Measurements from ENCODE around the gene RASL11B.

RASL11B gene

GRCh38 chr4:52884994-52885393 is 22.9 kb downstream of the RASL11B start:
- TF ChIP-seq POLR2A (IDR thresholded peaks at IDR 0.05; ENCODE audit: extremely low read depth, insufficient read length) = no peak
- TF ChIP-seq MYC (IDR thresholded peaks at IDR 0.05; ENCODE audit: low read depth, low read length) = no peak
- no peak for TF ChIP-seq MAX (IDR thresholded peaks at IDR 0.05; ENCODE audit: low read depth, low read length)
- TF ChIP-seq, protein P1, sequence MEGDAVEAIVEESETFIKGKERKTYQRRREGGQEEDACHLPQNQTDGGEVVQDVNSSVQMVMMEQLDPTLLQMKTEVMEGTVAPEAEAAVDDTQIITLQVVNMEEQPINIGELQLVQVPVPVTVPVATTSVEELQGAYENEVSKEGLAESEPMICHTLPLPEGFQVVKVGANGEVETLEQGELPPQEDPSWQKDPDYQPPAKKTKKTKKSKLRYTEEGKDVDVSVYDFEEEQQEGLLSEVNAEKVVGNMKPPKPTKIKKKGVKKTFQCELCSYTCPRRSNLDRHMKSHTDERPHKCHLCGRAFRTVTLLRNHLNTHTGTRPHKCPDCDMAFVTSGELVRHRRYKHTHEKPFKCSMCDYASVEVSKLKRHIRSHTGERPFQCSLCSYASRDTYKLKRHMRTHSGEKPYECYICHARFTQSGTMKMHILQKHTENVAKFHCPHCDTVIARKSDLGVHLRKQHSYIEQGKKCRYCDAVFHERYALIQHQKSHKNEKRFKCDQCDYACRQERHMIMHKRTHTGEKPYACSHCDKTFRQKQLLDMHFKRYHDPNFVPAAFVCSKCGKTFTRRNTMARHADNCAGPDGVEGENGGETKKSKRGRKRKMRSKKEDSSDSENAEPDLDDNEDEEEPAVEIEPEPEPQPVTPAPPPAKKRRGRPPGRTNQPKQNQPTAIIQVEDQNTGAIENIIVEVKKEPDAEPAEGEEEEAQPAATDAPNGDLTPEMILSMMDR (IDR thresholded peaks at IDR 0.05; ENCODE audit: low read depth, low read length) = no peak
- DNase-seq (ENCODE audit: low read depth) = no peak
- H3K4me3 ChIP-seq (ENCODE audit: low read depth, low read length) = no peak overlapping the region

DNA sequence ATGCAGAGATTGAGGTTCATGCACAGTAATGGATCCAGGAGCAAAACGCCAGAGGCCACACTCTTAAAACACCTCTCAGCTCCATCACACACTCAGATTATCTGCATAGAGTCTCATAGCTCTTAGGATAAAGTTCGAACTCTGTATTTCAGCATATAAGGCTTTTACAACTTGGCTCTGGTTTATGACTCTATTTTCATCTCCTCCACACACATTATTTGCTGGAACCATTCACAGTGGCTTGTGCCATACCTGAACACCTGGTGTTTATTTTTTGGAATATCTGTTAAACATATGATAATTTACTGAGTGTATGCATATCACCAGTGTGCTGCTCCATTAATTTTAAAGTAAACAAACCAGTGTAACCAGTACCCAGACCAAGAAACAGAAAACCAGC is 27.2 kb downstream of the RASL11B start:
- no peak for TF ChIP-seq MAX (IDR thresholded peaks at IDR 0.05; ENCODE audit: low read depth, low read length)
- no peak for TF ChIP-seq POLR2A (IDR thresholded peaks at IDR 0.05; ENCODE audit: extremely low read depth, insufficient read length)
- no peak for TF ChIP-seq MYC (IDR thresholded peaks at IDR 0.05; ENCODE audit: low read depth, low read length)
- TF ChIP-seq, protein P1 (IDR thresholded peaks at IDR 0.05; ENCODE audit: low read depth, low read length) = no peak
- DNase-seq (ENCODE audit: low read depth) = no peak
- H3K4me3 ChIP-seq (ENCODE audit: low read depth, low read length) = no peak overlapping the region

DNA sequence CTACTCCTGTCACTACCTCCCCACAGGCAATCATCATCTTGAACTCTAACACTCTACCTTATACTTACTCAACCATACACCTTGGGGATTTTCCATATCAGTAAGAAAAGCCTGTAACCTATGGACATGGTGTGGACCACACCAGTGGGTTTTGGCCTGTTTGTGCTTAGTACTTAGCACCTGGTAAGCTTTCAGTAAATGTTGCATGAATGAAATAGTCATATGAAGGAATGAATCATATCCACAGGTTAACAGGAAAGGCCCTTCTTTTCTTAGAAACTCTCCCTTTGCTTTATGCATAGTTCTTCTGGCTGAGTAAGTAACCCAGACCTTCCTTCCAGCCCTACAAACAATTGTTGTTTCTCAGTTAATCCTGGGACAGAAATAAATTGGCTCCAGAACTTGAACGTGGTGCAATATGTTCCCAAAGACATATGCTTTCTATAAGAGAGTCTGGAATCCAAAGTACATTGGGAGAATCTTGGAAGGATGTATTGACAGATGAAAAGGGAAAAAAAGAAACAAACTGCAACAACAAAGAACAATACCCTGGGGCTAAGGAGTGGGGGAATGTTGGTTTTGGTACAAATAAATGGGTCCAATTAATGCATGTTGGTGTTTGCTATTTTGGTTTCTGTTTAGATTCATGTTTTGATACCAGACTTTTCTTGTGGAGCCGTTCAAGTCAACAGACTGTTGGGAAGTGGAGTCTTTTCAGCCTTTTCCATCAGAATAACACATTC is 27.8 kb downstream of the RASL11B start:
- TF ChIP-seq, protein P1 (IDR thresholded peaks at IDR 0.05; ENCODE audit: low read depth, low read length) = no peak
- no peak for TF ChIP-seq MYC (IDR thresholded peaks at IDR 0.05; ENCODE audit: low read depth, low read length)
- TF ChIP-seq MAX (IDR thresholded peaks at IDR 0.05; ENCODE audit: low read depth, low read length) = no peak
- no peak for DNase-seq (ENCODE audit: low read depth)
- no peak overlapping the region for H3K4me3 ChIP-seq (ENCODE audit: low read depth, low read length)

DNA sequence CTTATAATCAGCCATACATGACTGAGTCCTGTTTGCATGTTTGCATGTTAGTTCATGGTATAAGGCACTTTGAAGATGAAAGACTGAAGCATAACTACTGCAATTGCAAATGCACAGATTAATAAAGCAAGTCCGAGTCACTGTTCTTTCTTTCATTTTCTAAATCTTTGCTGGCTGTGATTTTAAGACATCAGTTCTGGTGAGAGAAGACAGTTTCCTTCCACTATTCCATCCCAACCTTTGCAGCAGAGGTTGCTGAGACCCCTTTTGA is 28.3 kb downstream of the RASL11B start:
- no peak overlapping the region for H3K4me3 ChIP-seq (ENCODE audit: low read depth, low read length)
- no peak for DNase-seq (ENCODE audit: low read depth)
- TF ChIP-seq, protein P1 (IDR thresholded peaks at IDR 0.05; ENCODE audit: low read depth, low read length) = no peak
- TF ChIP-seq MAX (IDR thresholded peaks at IDR 0.05; ENCODE audit: low read depth, low read length) (no peak), POLR2A (IDR thresholded peaks at IDR 0.05; ENCODE audit: extremely low read depth, insufficient read length) (no peak)

GRCh38 chr4:52891743-52892142 is 29.6 kb downstream of the RASL11B start:
- TF ChIP-seq MYC (IDR thresholded peaks at IDR 0.05; ENCODE audit: low read depth, low read length) (no peak), POLR2A (IDR thresholded peaks at IDR 0.05; ENCODE audit: extremely low read depth, insufficient read length) (no peak), MAX (IDR thresholded peaks at IDR 0.05; ENCODE audit: low read depth, low read length) (no peak)
- TF ChIP-seq, protein P1 (IDR thresholded peaks at IDR 0.05; ENCODE audit: low read depth, low read length) = no peak
- DNase-seq (ENCODE audit: low read depth) = no peak
- H3K4me3 ChIP-seq (ENCODE audit: low read depth, low read length) = no peak overlapping the region
